Nephron progenitor cell (in vitro differentiated cells): ENCODE results near the gene PDZRN3.
"Not testable (repeated sequence)": the region's sequence is repeated elsewhere in the genome, so short reads cannot be mapped to it uniquely, and the experiment has no call there.

Experiments used
- DNase-seq: peaks from one replicate; pipeline ENCODE4 v3.0.0; 2021
- H3K27ac Mint-ChIP-seq: 2 replicates; pipeline ENCODE4 v1.8.0; 2021; ENCODE audit warnings: mild to moderate bottlenecking, moderate library complexity, mixed read lengths
- H3K27me3 Mint-ChIP-seq: 2 replicates; pipeline ENCODE4 v1.8.0; 2021; ENCODE audit warnings: mild to moderate bottlenecking, low read depth, mixed read lengths; ENCODE audit not compliant: poor library complexity
- H3K36me3 Mint-ChIP-seq: 2 replicates; pipeline ENCODE4 v1.8.0; 2021; ENCODE audit warnings: low read depth, mixed read lengths
- H3K4me1 Mint-ChIP-seq: 2 replicates; pipeline ENCODE4 v1.8.0; 2021; ENCODE audit warnings: mixed read lengths
- H3K4me3 Mint-ChIP-seq: 2 replicates; pipeline ENCODE4 v1.8.0; 2021; ENCODE audit warnings: mild to moderate bottlenecking, moderate library complexity, mixed read lengths
- H3K9me3 Mint-ChIP-seq: 2 replicates; pipeline ENCODE4 v1.8.0; 2021; ENCODE audit warnings: mild to moderate bottlenecking, moderate library complexity, mixed read lengths
- CTCF ChIP-seq: fragments of 200-600 bp; sonication (generic); IDR thresholded peaks from 2 replicates; pipeline ENCODE4 v1.5.0; 2021; ENCODE audit warnings: antibody characterized with exemption

Gene PDZRN3

GRCh38 chr3:73469331-73469730 is 155.4 kb downstream of the PDZRN3 start:
- Mint-ChIP-seq H3K4me3 (no peak overlapping the region), H3K9me3 (no peaks in the 10 kb centered on the region), H3K36me3 (peaks cover 8% of the 10 kb centered on the region), H3K27me3 (peaks cover under 1% of the 10 kb centered on the region), H3K4me1 (peaks cover 53% of the 10 kb centered on the region), H3K27ac (no peak overlapping the region)
- no peak for DNase-seq
- no peak for TF ChIP-seq CTCF

- no peaks in the 10 kb centered on the region for H3K9me3 Mint-ChIP-seq
- H3K27ac Mint-ChIP-seq = no peak overlapping the region
- no peaks in the 10 kb centered on the region for H3K27me3 Mint-ChIP-seq
- peaks cover 32% of the 10 kb centered on the region for H3K4me1 Mint-ChIP-seq
- H3K36me3 Mint-ChIP-seq = peaks cover 8% of the 10 kb centered on the region
- TF ChIP-seq CTCF = no peak
- H3K4me3 Mint-ChIP-seq = no peak overlapping the region
- no peak for DNase-seq
Observed at GRCh38 chr3:73467211-73467610, 157.5 kb downstream of the PDZRN3 start.

- H3K27me3 Mint-ChIP-seq = no peaks in the 10 kb centered on the region
- H3K4me1 Mint-ChIP-seq = peaks cover 24% of the 10 kb centered on the region
- no peaks in the 10 kb centered on the region for H3K9me3 Mint-ChIP-seq
- no peak overlapping the region for H3K4me3 Mint-ChIP-seq
- TF ChIP-seq CTCF = no peak
- no peak for DNase-seq
- H3K27ac Mint-ChIP-seq = no peak overlapping the region
- peaks cover 12% of the 10 kb centered on the region for H3K36me3 Mint-ChIP-seq
Observed at GRCh38 chr3:73465926-73466325, 158.8 kb downstream of the PDZRN3 start.

GRCh38 chr3:73464126-73464525 is 160.6 kb downstream of the PDZRN3 start:
- H3K4me3 Mint-ChIP-seq, DNase-seq, H3K27me3 Mint-ChIP-seq, H3K9me3 Mint-ChIP-seq, H3K27ac Mint-ChIP-seq: not testable (repeated sequence)
- peaks cover 24% of the 10 kb centered on the region for H3K4me1 Mint-ChIP-seq
- peaks cover 12% of the 10 kb centered on the region for H3K36me3 Mint-ChIP-seq

GRCh38 chr3:73461547-73461946 is 163.2 kb downstream of the PDZRN3 start:
- Mint-ChIP-seq H3K36me3 (peaks cover 18% of the 10 kb centered on the region), H3K4me3 (no peak overlapping the region), H3K9me3 (peaks cover 5% of the 10 kb centered on the region), H3K27ac (no peak overlapping the region), H3K4me1 (peaks cover 12% of the 10 kb centered on the region), H3K27me3 (no peaks in the 10 kb centered on the region)
- TF ChIP-seq CTCF = no peak
- no peak for DNase-seq

- Mint-ChIP-seq H3K4me1 (no peaks in the 10 kb centered on the region), H3K27me3 (no peaks in the 10 kb centered on the region), H3K27ac (no peak overlapping the region), H3K9me3 (peaks cover 5% of the 10 kb centered on the region), H3K36me3 (peaks cover 18% of the 10 kb centered on the region), H3K4me3 (no peak overlapping the region)
- DNase-seq = no peak
- no peak for TF ChIP-seq CTCF
Observed at GRCh38 chr3:73459711-73460110, 165.0 kb downstream of the PDZRN3 start.
